ENCODE measurements around the gene SLC9A9.

Gene SLC9A9

GRCh38 chr3:143245692-143246091 is 602.6 kb downstream of the SLC9A9 start:
- no peak overlapping the region for H3K9ac ChIP-seq (ENCODE audit: low read length)
- H3K4me3 ChIP-seq (ENCODE audit: low read length), result no peak overlapping the region
- no peaks in the 10 kb centered on the region for H3K4me1 ChIP-seq (ENCODE audit: control insufficient read depth, insufficient read depth, low read length)
- no peaks in the 10 kb centered on the region for H3K27me3 ChIP-seq (ENCODE audit: control insufficient read depth, insufficient read depth, low read length)
- no peaks in the 10 kb centered on the region for H3K9me3 ChIP-seq (ENCODE audit: control insufficient read depth, low read length)
- no peaks in the 10 kb centered on the region for H3K36me3 ChIP-seq (ENCODE audit: control insufficient read depth, insufficient read depth, low read length)

DNA sequence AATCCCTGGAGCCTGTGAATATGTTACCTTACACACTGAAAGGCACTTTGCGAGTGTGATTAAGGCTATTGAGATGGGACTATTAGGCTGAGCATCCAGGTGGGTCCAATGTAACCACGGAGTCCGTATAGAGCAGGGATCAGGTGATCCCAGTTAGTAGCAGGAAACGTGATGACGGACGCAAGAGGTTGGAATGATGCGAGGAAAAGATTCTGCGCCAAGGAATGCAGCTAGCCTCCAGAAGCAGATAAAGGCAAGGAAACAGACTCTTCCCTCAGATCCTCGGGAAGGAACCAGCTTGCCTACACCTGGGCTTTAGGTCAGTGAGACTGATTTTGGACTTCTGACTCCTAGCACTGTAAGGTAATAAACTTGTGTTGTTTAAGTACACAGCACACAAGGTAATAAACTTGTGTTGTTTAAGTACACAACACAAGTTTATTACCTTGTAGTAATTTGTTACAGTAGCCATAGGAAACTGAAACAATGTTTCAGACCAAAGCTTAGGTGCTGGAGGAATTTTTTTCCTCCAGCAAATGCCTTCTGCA is 603.7 kb downstream of the SLC9A9 start:
- H3K4me1 ChIP-seq (ENCODE audit: control insufficient read depth, insufficient read depth, low read length), result no peaks in the 10 kb centered on the region
- no peak overlapping the region for H3K9ac ChIP-seq (ENCODE audit: low read length)
- no peak overlapping the region for H3K4me3 ChIP-seq (ENCODE audit: low read length)
- H3K9me3 ChIP-seq (ENCODE audit: control insufficient read depth, low read length), result no peaks in the 10 kb centered on the region
- H3K36me3 ChIP-seq (ENCODE audit: control insufficient read depth, insufficient read depth, low read length), result no peaks in the 10 kb centered on the region
- no peaks in the 10 kb centered on the region for H3K27me3 ChIP-seq (ENCODE audit: control insufficient read depth, insufficient read depth, low read length)

DNA sequence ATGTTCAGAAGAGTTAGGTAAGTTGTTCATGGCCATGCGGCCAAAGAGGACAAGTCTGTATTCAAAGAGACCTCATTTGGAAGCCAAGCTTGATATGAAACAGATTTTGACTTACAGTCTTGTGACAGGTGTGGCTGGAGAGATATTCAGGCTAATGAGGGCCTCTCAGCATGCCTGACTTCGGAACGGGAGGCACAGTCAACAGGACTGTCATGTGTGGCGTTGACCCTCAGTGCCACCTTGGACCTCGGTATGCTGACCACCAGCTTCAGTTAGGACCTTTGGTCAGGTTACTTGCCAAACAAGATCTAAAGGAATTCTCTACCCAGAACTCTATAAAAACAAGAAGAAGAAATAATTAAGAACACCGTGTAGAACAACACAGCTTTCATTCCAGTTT is 604.6 kb downstream of the SLC9A9 start:
- Histone ChIP-seq H3K4me1 (ENCODE audit: control insufficient read depth, insufficient read depth, low read length) (no peaks in the 10 kb centered on the region), H3K9me3 (ENCODE audit: control insufficient read depth, low read length) (no peaks in the 10 kb centered on the region), H3K9ac (ENCODE audit: low read length) (no peak overlapping the region), H3K27me3 (ENCODE audit: control insufficient read depth, insufficient read depth, low read length) (no peaks in the 10 kb centered on the region), H3K4me3 (ENCODE audit: low read length) (no peak overlapping the region), H3K36me3 (ENCODE audit: control insufficient read depth, insufficient read depth, low read length) (no peaks in the 10 kb centered on the region)

DNA sequence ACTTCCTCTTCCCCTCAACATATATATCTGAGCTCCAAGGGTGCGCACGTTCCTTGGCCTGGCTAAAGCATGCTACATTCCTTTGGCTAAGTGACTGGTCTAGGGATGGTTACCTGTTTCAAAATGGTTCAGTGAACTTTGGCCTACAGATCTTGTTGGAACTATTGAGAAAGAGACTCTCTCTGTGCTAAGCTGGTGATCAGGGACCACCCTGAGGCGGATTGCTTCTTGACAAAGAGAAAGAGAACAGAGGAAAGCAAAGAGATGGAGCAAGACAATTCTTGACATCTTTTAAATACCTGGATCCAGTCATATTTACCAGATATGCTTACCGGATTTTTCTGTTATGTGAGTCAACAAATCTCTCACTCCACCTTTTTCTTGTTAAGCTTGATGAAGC is 605.6 kb downstream of the SLC9A9 start:
- H3K36me3 ChIP-seq (ENCODE audit: control insufficient read depth, insufficient read depth, low read length), result no peaks in the 10 kb centered on the region
- H3K27me3 ChIP-seq (ENCODE audit: control insufficient read depth, insufficient read depth, low read length), result no peaks in the 10 kb centered on the region
- H3K9ac ChIP-seq (ENCODE audit: low read length), result no peak overlapping the region
- no peak overlapping the region for H3K4me3 ChIP-seq (ENCODE audit: low read length)
- H3K4me1 ChIP-seq (ENCODE audit: control insufficient read depth, insufficient read depth, low read length), result no peaks in the 10 kb centered on the region
- no peaks in the 10 kb centered on the region for H3K9me3 ChIP-seq (ENCODE audit: control insufficient read depth, low read length)

DNA sequence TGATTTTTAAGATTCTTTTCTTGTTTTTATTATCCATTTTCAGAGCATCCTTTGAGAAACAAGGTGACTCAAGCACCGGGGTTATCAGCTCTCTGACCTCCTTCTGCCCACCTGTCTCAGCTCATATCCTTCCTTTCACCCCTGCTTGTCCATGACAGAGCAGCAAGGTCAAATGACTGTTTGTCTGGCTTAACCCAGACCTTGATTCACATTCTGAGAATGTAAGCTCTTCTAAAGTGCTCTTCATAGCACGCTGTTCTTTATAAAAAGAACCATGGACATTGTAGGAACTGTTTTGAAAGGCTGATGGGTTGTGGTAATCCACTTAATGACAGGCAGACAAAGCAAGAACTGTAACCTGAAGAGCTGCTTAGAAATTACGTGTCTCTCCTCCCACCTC is 606.2 kb downstream of the SLC9A9 start:
- Histone ChIP-seq H3K9me3 (ENCODE audit: control insufficient read depth, low read length) (no peaks in the 10 kb centered on the region), H3K4me1 (ENCODE audit: control insufficient read depth, insufficient read depth, low read length) (no peaks in the 10 kb centered on the region), H3K27me3 (ENCODE audit: control insufficient read depth, insufficient read depth, low read length) (no peaks in the 10 kb centered on the region), H3K4me3 (ENCODE audit: low read length) (no peak overlapping the region), H3K36me3 (ENCODE audit: control insufficient read depth, insufficient read depth, low read length) (no peaks in the 10 kb centered on the region), H3K9ac (ENCODE audit: low read length) (no peak overlapping the region)

GRCh38 chr3:143241481-143241951 is 606.8 kb downstream of the SLC9A9 start:
- H3K27me3 ChIP-seq (ENCODE audit: control insufficient read depth, insufficient read depth, low read length), result no peaks in the 10 kb centered on the region
- H3K36me3 ChIP-seq (ENCODE audit: control insufficient read depth, insufficient read depth, low read length), result no peaks in the 10 kb centered on the region
- H3K4me3 ChIP-seq (ENCODE audit: low read length), result no peak overlapping the region
- no peaks in the 10 kb centered on the region for H3K9me3 ChIP-seq (ENCODE audit: control insufficient read depth, low read length)
- no peaks in the 10 kb centered on the region for H3K4me1 ChIP-seq (ENCODE audit: control insufficient read depth, insufficient read depth, low read length)
- no peak overlapping the region for H3K9ac ChIP-seq (ENCODE audit: low read length)

DNA sequence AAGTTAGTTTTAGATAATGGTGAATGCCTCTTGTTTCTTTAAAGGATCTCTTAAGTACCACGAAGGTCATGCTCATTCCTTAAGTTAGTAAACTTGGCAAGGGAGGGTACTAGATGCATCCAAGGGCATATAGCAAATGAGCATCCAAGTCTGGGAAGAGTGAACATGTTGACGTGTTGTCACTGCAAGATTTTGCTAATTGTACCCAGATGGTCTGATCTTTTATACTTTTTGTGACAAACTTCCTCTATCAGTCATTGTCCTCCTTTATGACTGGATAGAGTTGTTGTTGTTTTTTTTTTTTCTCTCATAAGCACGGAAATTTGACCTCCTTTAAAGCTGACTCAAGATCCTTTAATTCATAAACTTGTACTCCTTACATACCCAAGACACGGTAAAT is 607.4 kb downstream of the SLC9A9 start:
- no peaks in the 10 kb centered on the region for H3K36me3 ChIP-seq (ENCODE audit: control insufficient read depth, insufficient read depth, low read length)
- H3K4me3 ChIP-seq (ENCODE audit: low read length), result no peak overlapping the region
- no peaks in the 10 kb centered on the region for H3K9me3 ChIP-seq (ENCODE audit: control insufficient read depth, low read length)
- no peak overlapping the region for H3K9ac ChIP-seq (ENCODE audit: low read length)
- H3K27me3 ChIP-seq (ENCODE audit: control insufficient read depth, insufficient read depth, low read length), result no peaks in the 10 kb centered on the region
- no peaks in the 10 kb centered on the region for H3K4me1 ChIP-seq (ENCODE audit: control insufficient read depth, insufficient read depth, low read length)

DNA sequence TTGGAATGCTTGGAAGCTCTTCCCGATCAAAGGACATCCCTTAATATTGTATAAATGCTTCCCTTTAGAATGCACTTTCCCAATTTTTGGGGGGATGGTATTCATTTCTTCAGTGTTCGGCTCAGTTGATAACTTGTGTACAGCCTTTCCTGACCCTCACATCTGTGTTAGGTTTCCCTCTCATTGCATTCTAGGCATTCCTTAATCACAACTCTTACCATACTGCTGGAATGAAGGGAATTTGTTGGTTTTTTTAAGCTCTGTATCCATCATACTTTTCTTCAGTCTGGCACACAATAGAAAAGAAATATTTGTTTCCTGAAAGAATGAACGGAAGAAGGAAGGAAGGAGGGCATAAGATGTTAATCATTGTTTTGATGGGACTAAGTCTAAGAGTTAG is 609.2 kb downstream of the SLC9A9 start:
- Histone ChIP-seq H3K4me3 (ENCODE audit: low read length) (no peak overlapping the region), H3K9me3 (ENCODE audit: control insufficient read depth, low read length) (no peaks in the 10 kb centered on the region), H3K27me3 (ENCODE audit: control insufficient read depth, insufficient read depth, low read length) (no peaks in the 10 kb centered on the region), H3K4me1 (ENCODE audit: control insufficient read depth, insufficient read depth, low read length) (no peaks in the 10 kb centered on the region), H3K9ac (ENCODE audit: low read length) (no peak overlapping the region), H3K36me3 (ENCODE audit: control insufficient read depth, insufficient read depth, low read length) (no peaks in the 10 kb centered on the region)

- Histone ChIP-seq H3K9me3 (ENCODE audit: control insufficient read depth, low read length) (no peaks in the 10 kb centered on the region), H3K4me1 (ENCODE audit: control insufficient read depth, insufficient read depth, low read length) (no peaks in the 10 kb centered on the region), H3K27me3 (ENCODE audit: control insufficient read depth, insufficient read depth, low read length) (no peaks in the 10 kb centered on the region), H3K4me3 (ENCODE audit: low read length) (no peak overlapping the region), H3K9ac (ENCODE audit: low read length) (no peak overlapping the region), H3K36me3 (ENCODE audit: control insufficient read depth, insufficient read depth, low read length) (no peaks in the 10 kb centered on the region)
These were observed 611.1 kb downstream of the SLC9A9 start for GRCh38 chr3:143237077-143237627.

DNA sequence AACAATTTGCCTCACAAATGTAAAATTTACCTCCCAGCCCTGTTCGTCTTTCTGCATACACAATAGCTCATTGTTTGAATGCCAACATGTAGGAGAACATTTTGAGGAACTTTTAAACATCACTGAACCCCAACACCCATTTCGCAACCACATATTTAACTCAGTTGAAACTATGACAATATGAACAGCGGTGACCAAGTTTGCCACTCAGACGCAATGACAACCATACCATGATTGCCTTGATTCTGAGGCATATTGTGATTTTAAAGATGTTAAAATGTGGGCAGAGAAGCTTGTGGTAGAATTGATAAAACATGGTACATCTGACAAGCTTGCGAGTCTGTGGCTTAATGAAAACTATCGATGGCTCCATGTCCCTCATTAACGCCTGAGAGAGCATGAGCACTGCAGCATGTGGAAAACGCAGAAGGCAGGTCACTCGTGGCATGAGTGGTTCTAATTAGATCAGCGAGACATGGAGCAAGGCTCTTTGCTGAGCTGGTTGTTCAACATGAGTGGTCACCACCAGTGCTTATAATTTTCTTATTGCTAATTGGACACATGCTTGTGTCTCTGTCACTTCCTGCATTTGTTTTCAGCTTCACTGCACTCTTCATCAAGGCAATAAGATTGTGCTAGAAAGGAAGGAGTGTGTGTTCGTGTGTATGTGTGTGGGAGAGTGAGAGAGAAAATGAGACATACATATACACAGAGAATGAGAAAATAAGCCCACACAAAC is 611.9 kb downstream of the SLC9A9 start:
- Histone ChIP-seq H3K27me3 (ENCODE audit: control insufficient read depth, insufficient read depth, low read length) (no peaks in the 10 kb centered on the region), H3K4me3 (ENCODE audit: low read length) (no peak overlapping the region), H3K9ac (ENCODE audit: low read length) (no peak overlapping the region), H3K36me3 (ENCODE audit: control insufficient read depth, insufficient read depth, low read length) (no peaks in the 10 kb centered on the region), H3K9me3 (ENCODE audit: control insufficient read depth, low read length) (no peaks in the 10 kb centered on the region), H3K4me1 (ENCODE audit: control insufficient read depth, insufficient read depth, low read length) (no peaks in the 10 kb centered on the region)

DNA sequence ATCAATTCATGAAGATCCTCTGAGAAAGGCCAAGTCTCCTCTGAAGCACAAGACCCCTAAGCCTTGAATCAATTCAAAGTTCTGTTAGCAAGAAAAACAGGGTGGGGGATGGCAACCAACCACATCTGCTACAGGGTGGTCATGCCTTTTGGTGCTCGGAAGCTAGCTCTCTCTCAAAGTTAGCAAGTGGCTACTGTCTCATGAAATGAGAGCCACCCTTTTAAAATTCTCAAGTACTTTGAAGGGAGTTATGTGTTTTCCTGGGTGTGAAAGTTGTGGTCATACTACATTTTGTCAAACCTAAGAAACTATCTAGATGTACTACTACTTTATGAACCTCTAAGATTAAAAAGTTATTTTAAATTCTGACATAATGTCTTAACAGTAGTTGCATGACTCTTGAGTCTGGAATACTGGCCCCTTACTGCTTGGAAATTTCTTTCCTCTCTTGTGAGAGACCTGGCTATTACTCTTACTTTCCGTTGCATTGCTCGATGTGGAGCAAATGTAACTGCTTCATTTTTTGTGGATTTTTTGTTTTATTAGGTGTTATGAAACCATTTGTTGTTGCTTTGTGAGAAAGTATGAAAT is 612.6 kb downstream of the SLC9A9 start:
- Histone ChIP-seq H3K27me3 (ENCODE audit: control insufficient read depth, insufficient read depth, low read length) (no peaks in the 10 kb centered on the region), H3K36me3 (ENCODE audit: control insufficient read depth, insufficient read depth, low read length) (no peaks in the 10 kb centered on the region), H3K9me3 (ENCODE audit: control insufficient read depth, low read length) (no peaks in the 10 kb centered on the region), H3K9ac (ENCODE audit: low read length) (no peak overlapping the region), H3K4me1 (ENCODE audit: control insufficient read depth, insufficient read depth, low read length) (no peaks in the 10 kb centered on the region), H3K4me3 (ENCODE audit: low read length) (no peak overlapping the region)

DNA sequence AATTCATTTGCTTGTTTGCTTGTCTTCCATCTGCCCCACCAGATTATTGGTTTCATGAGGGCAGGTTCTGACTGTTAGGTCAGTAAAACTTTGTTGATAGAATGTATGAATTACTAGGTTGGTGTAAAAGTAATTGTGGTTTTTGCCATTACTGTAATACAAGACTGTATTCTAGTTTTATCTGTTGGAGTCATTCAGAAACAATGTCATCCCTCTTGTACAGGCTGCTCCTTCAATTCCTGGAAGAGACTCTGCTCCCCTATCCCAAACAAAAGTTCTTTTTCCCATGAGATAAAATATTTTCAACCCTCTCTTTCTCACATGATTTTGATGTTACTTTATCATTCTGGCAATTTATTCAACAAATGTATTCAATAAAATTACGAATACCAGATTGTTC is 613.7 kb downstream of the SLC9A9 start:
- Histone ChIP-seq H3K4me1 (ENCODE audit: control insufficient read depth, insufficient read depth, low read length) (no peaks in the 10 kb centered on the region), H3K36me3 (ENCODE audit: control insufficient read depth, insufficient read depth, low read length) (no peaks in the 10 kb centered on the region), H3K4me3 (ENCODE audit: low read length) (no peak overlapping the region), H3K27me3 (ENCODE audit: control insufficient read depth, insufficient read depth, low read length) (no peaks in the 10 kb centered on the region), H3K9me3 (ENCODE audit: control insufficient read depth, low read length) (no peaks in the 10 kb centered on the region), H3K9ac (ENCODE audit: low read length) (no peak overlapping the region)
